ENCODE data around the gene OXNAD1. TPM values are rescaled to one million over a fixed set of nuclear protein-coding genes. Genes with fewer than 3 reads are reported as not detected.

OXNAD1 gene
- total and polyA plus RNA-seq, 2 donors (not counting 1 experiment from before 2014, with no cell fraction given), result 6.4 to 10.4 TPM

GRCh38 chr3:16322189-16322588 is 57.2 kb downstream of the OXNAD1 start:
- H3K4me1 ChIP-seq (ENCODE audit: control insufficient read depth, extremely low read depth, insufficient read depth, low read length), result no peaks in the 10 kb centered on the region
- no peaks in the 10 kb centered on the region for H4K20me1 ChIP-seq (ENCODE audit: control insufficient read depth, extremely low read depth, insufficient read depth, low read length)
- no peak overlapping the region for H3K9ac ChIP-seq (ENCODE audit: insufficient read depth, low read length)
- H3K27me3 ChIP-seq (ENCODE audit: control insufficient read depth, insufficient read depth, low read length), result no peaks in the 10 kb centered on the region
- H3K4me3 ChIP-seq (replicated peaks in 1 of 4; ENCODE audit: control extremely low read depth in 1 of 4, insufficient read depth in 1 of 4, low read depth in 3 of 4, low read length in 4 of 4), result no peak overlapping the region
- no peak overlapping the region for H3K27ac ChIP-seq (ENCODE audit: insufficient read depth, low read length)
- H3K4me2 ChIP-seq (ENCODE audit: extremely low read depth, insufficient read depth, low read length), result no peak overlapping the region
- no peaks in the 10 kb centered on the region for H3K9me3 ChIP-seq (ENCODE audit: control insufficient read depth, insufficient read depth, low read depth, low read length)
- DNase-seq (ENCODE audit: low read depth in 2 of 2), result no peak
- no peak for TF ChIP-seq EZH2 (IDR thresholded peaks at IDR 0.05; ENCODE audit: low read length, missing control alignments)
- no peak for TF ChIP-seq CTCF (conservative IDR thresholded peaks at IDR 0.05 in 1 of 2, IDR thresholded peaks at IDR 0.05 in 1 of 2; ENCODE audit: low read depth in 1 of 2, low read length in 2 of 2)
- H3K79me2 ChIP-seq (ENCODE audit: control insufficient read depth, insufficient read depth, low read length), result no peaks in the 10 kb centered on the region
- no peak overlapping the region for H2AFZ ChIP-seq (ENCODE audit: low read length)
- H3K36me3 ChIP-seq (ENCODE audit: control insufficient read depth, insufficient read depth, low read length), result peaks cover 2% of the 10 kb centered on the region

GRCh38 chr3:16323737-16324136 is 58.7 kb downstream of the OXNAD1 start:
- peaks cover 2% of the 10 kb centered on the region for H3K36me3 ChIP-seq (ENCODE audit: control insufficient read depth, insufficient read depth, low read length)
- H3K4me3 ChIP-seq (replicated peaks in 1 of 4; ENCODE audit: control extremely low read depth in 1 of 4, insufficient read depth in 1 of 4, low read depth in 3 of 4, low read length in 4 of 4), result no peak overlapping the region
- no peaks in the 10 kb centered on the region for H3K9me3 ChIP-seq (ENCODE audit: control insufficient read depth, insufficient read depth, low read depth, low read length)
- no peak overlapping the region for H3K27ac ChIP-seq (ENCODE audit: insufficient read depth, low read length)
- no peaks in the 10 kb centered on the region for H3K4me1 ChIP-seq (ENCODE audit: control insufficient read depth, extremely low read depth, insufficient read depth, low read length)
- DNase-seq (ENCODE audit: low read depth in 2 of 2), result no peak
- no peaks in the 10 kb centered on the region for H3K27me3 ChIP-seq (ENCODE audit: control insufficient read depth, insufficient read depth, low read length)
- H3K4me2 ChIP-seq (ENCODE audit: extremely low read depth, insufficient read depth, low read length), result no peak overlapping the region
- H4K20me1 ChIP-seq (ENCODE audit: control insufficient read depth, extremely low read depth, insufficient read depth, low read length), result no peaks in the 10 kb centered on the region
- no peak for TF ChIP-seq EZH2 (IDR thresholded peaks at IDR 0.05; ENCODE audit: low read length, missing control alignments)
- no peak for TF ChIP-seq CTCF (conservative IDR thresholded peaks at IDR 0.05 in 1 of 2, IDR thresholded peaks at IDR 0.05 in 1 of 2; ENCODE audit: low read depth in 1 of 2, low read length in 2 of 2)
- H3K9ac ChIP-seq (ENCODE audit: insufficient read depth, low read length), result no peak overlapping the region
- H3K79me2 ChIP-seq (ENCODE audit: control insufficient read depth, insufficient read depth, low read length), result no peaks in the 10 kb centered on the region
- H2AFZ ChIP-seq (ENCODE audit: low read length), result no peak overlapping the region

GRCh38 chr3:16325850-16326249 is 60.8 kb downstream of the OXNAD1 start:
- no peaks in the 10 kb centered on the region for H3K4me1 ChIP-seq (ENCODE audit: control insufficient read depth, extremely low read depth, insufficient read depth, low read length)
- no peak overlapping the region for H3K9ac ChIP-seq (ENCODE audit: insufficient read depth, low read length)
- DNase-seq (ENCODE audit: low read depth in 2 of 2), result no peak
- H3K27me3 ChIP-seq (ENCODE audit: control insufficient read depth, insufficient read depth, low read length), result no peaks in the 10 kb centered on the region
- H3K36me3 ChIP-seq (ENCODE audit: control insufficient read depth, insufficient read depth, low read length), result peaks cover 2% of the 10 kb centered on the region
- no peak overlapping the region for H3K4me2 ChIP-seq (ENCODE audit: extremely low read depth, insufficient read depth, low read length)
- no peak for TF ChIP-seq CTCF (conservative IDR thresholded peaks at IDR 0.05 in 1 of 2, IDR thresholded peaks at IDR 0.05 in 1 of 2; ENCODE audit: low read depth in 1 of 2, low read length in 2 of 2)
- no peak for TF ChIP-seq EZH2 (IDR thresholded peaks at IDR 0.05; ENCODE audit: low read length, missing control alignments)
- no peak overlapping the region for H2AFZ ChIP-seq (ENCODE audit: low read length)
- H3K27ac ChIP-seq (ENCODE audit: insufficient read depth, low read length), result no peak overlapping the region
- no peak overlapping the region for H3K4me3 ChIP-seq (replicated peaks in 1 of 4; ENCODE audit: control extremely low read depth in 1 of 4, insufficient read depth in 1 of 4, low read depth in 3 of 4, low read length in 4 of 4)
- no peaks in the 10 kb centered on the region for H3K79me2 ChIP-seq (ENCODE audit: control insufficient read depth, insufficient read depth, low read length)
- H3K9me3 ChIP-seq (ENCODE audit: control insufficient read depth, insufficient read depth, low read depth, low read length), result no peaks in the 10 kb centered on the region
- no peaks in the 10 kb centered on the region for H4K20me1 ChIP-seq (ENCODE audit: control insufficient read depth, extremely low read depth, insufficient read depth, low read length)
